Astrocyte of the spinal cord (primary cell): Measurements from ENCODE around the gene PTPRT.

Experiments
- DNase-seq: peaks from one replicate; pipeline ENCODE4 v3.0.0; 2011; ENCODE audit warnings: low read depth, low spot score
- H3K4me3 ChIP-seq: 2 replicates; pipeline ENCODE4 v1.5.1; 2011; ENCODE audit warnings: low read depth, mild to moderate bottlenecking, low read length, moderate library complexity
- CTCF ChIP-seq: IDR thresholded peaks from 2 replicates; pipeline ENCODE4 v1.5.1; 2012; ENCODE audit warnings: low read depth, mild to moderate bottlenecking, low read length, inconsistent platforms
- in situ Hi-C: cut with HindIII; loops from 2 replicates; pipeline ENCODE4 v1.10.0; 2017; ENCODE audit warnings: low sequenced_read_pairs

The PTPRT gene

GRCh38 chr20:43151256-43151655 is 38.5 kb downstream of the PTPRT start:
- in situ Hi-C loops, result no loop called here
- no peak for TF ChIP-seq CTCF
- H3K4me3 ChIP-seq, result no peak overlapping the region
- no peak for DNase-seq

GRCh38 chr20:43140726-43141125 is 49.0 kb downstream of the PTPRT start:
- in situ Hi-C loops, result no loop called here
- no peak for DNase-seq
- no peak overlapping the region for H3K4me3 ChIP-seq
- no peak for TF ChIP-seq CTCF

GRCh38 chr20:43138061-43138770 is 51.5 kb downstream of the PTPRT start:
- DNase-seq, result no peak
- no peak for TF ChIP-seq CTCF
- no peak overlapping the region for H3K4me3 ChIP-seq
- in situ Hi-C loops, result no loop called here

GRCh38 chr20:43137160-43137559 is 52.5 kb downstream of the PTPRT start:
- no peak overlapping the region for H3K4me3 ChIP-seq
- TF ChIP-seq CTCF, result no peak
- DNase-seq, result no peak
- in situ Hi-C loops, result no loop called here

- in situ Hi-C loops, result no loop called here
- TF ChIP-seq CTCF, result no peak
- DNase-seq, result no peak
- H3K4me3 ChIP-seq, result no peak overlapping the region
These were observed 65.5 kb downstream of the PTPRT start for GRCh38 chr20:43124241-43124640.

- no peak overlapping the region for H3K4me3 ChIP-seq
These were observed 66.5 kb downstream of the PTPRT start for GRCh38 chr20:43123180-43123579.

More at GRCh38 chr20:43123180-43123579, 66.5 kb downstream of the PTPRT start:
- DNase-seq, result no peak
- in situ Hi-C loops, result no loop called here
- TF ChIP-seq CTCF, result no peak
